HepG2 (cell line): ENCODE results near the gene GNG7.

ENCODE experiments used
- CTCF ChIP-seq: sonication (generic); formaldehyde crosslinking; IDR thresholded peaks from 2 replicates; pipeline ENCODE4 v1.5.0; 2020; ENCODE audit warnings: mild to moderate bottlenecking, missing genetic modification reagents, moderate library complexity
- ZNF431 ChIP-seq: sonication (generic); formaldehyde crosslinking; IDR thresholded peaks from 2 replicates; pipeline ENCODE4 v1.9.0; 2022; ENCODE audit warnings: missing genetic modification reagents, low read depth, mild to moderate bottlenecking, borderline replicate concordance
- ZNF530 ChIP-seq: sonication (generic); formaldehyde crosslinking; IDR thresholded peaks from 2 replicates; pipeline ENCODE4 v1.5.0; 2020; ENCODE audit warnings: low read depth, mild to moderate bottlenecking, missing genetic modification reagents

- TF ChIP-seq ZNF530 (CRISPR knock-in tag) = no peak
- TF ChIP-seq CTCF = no peak
- no peak for TF ChIP-seq ZNF431 (CRISPR knock-in tag)
Measured at GRCh38 chr19:2747349-2747748, 44.9 kb upstream of the GNG7 start.
